Neural cell (in vitro differentiated cells): Measurements from ENCODE around the gene FAM117B. TPM values are rescaled to one million over a fixed set of nuclear protein-coding genes. Genes with fewer than 3 reads are reported as not detected.

ENCODE experiments used
- H2AFZ ChIP-seq: fragments of 200-600, 300-800 bp; sonication (generic), shearing (Covaris generic); 2 replicates; pipeline ENCODE4 v1.6.0; 2014; ENCODE audit warnings: low read depth, mild to moderate bottlenecking, antibody characterized with exemption, low read length, moderate library complexity
- H3F3A ChIP-seq: fragments of 200-600 bp; shearing (Covaris generic); 2 replicates; pipeline ENCODE4 v1.6.1; 2016; ENCODE audit warnings: mild to moderate bottlenecking, moderate library complexity, mixed read lengths, antibody characterized with exemption, low read length; ENCODE audit not compliant: insufficient read depth, poor library complexity, severe bottlenecking
- H3K27ac ChIP-seq: fragments of 200-600, 300-800 bp; sonication (generic), shearing (Covaris generic); 2 replicates; pipeline ENCODE4 v1.5.1; 2014; ENCODE audit warnings: mild to moderate bottlenecking, low read length, moderate library complexity
- H3K27me3 ChIP-seq: fragments of 300-800, 200-600 bp; sonication (generic), shearing (Covaris generic); 2 replicates; pipeline ENCODE4 v1.6.0; 2014; ENCODE audit warnings: mild to moderate bottlenecking, low read depth, low read length, moderate library complexity; ENCODE audit not compliant: insufficient read depth
- H3K36me3 ChIP-seq: fragments of 300-800, 200-600 bp; sonication (generic), shearing (Covaris generic); 2 replicates; pipeline ENCODE4 v1.5.1; 2014; ENCODE audit warnings: mild to moderate bottlenecking, antibody characterized with exemption, low read length, moderate library complexity; ENCODE audit not compliant: insufficient read depth
- H3K4me2 ChIP-seq: fragments of 300-800, 200-600 bp; sonication (generic), shearing (Covaris generic); 2 replicates; pipeline ENCODE4 v1.6.0; 2014; ENCODE audit warnings: mild to moderate bottlenecking, low read length
- H3K4me3 ChIP-seq: fragments of 300-800, 200-600 bp; sonication (generic), shearing (Covaris generic); 2 replicates; pipeline ENCODE4 v1.5.1; 2014; ENCODE audit warnings: mild to moderate bottlenecking, low read length, moderate library complexity
- H3K79me2 ChIP-seq: fragments of 200-600 bp; shearing (Covaris generic); replicated peaks from 2 replicates; pipeline ENCODE4 v1.6.0; 2014; ENCODE audit warnings: mild to moderate bottlenecking, low read length, moderate library complexity; ENCODE audit not compliant: insufficient read depth
- H3K9ac ChIP-seq: fragments of 300-800, 200-600 bp; sonication (generic), shearing (Covaris generic); 2 replicates; pipeline ENCODE4 v1.6.1; 2016; ENCODE audit warnings: mild to moderate bottlenecking, low read length, mixed read lengths
- H3K9me2 ChIP-seq: fragments of 200-600 bp; shearing (Covaris generic); 2 replicates; pipeline ENCODE4 v1.6.1; 2016; ENCODE audit warnings: mild to moderate bottlenecking, low read length, mixed read lengths; ENCODE audit not compliant: insufficient read depth
- H3K9me3 ChIP-seq: fragments of 200-600, 300-800 bp; sonication (generic), shearing (Covaris generic); 2 replicates; pipeline ENCODE4 v1.6.1; 2016; ENCODE audit warnings: mild to moderate bottlenecking, mixed run types, low read length, moderate library complexity, mixed read lengths
- H4K20me1 ChIP-seq: fragments of 200-600 bp; shearing (Covaris generic); 2 replicates; pipeline ENCODE4 v1.6.1; 2016; ENCODE audit warnings: mild to moderate bottlenecking, mixed run types; ENCODE audit not compliant: insufficient read depth
- EP300 ChIP-seq: fragments of 450-650 bp; conservative IDR thresholded peaks from 2 replicates; pipeline ENCODE4 v1.6.1; 2014; ENCODE audit warnings: antibody characterized with exemption, mild to moderate bottlenecking, moderate library complexity; ENCODE audit not compliant: poor library complexity, severe bottlenecking
- EZH2 ChIP-seq: fragments of 200-600, 300-800 bp; shearing (Covaris generic), sonication (generic); IDR thresholded peaks from 2 replicates; pipeline ENCODE4 v1.6.1; 2014; ENCODE audit warnings: antibody characterized with exemption, low read length, borderline replicate concordance, mild to moderate bottlenecking; ENCODE audit not compliant: insufficient read depth, poor library complexity, severe bottlenecking
- MXI1 ChIP-seq: fragments of 450-650 bp; conservative IDR thresholded peaks from 2 replicates; pipeline ENCODE4 v1.6.1; 2014; ENCODE audit warnings: antibody characterized with exemption, mild to moderate bottlenecking; ENCODE audit not compliant: poor library complexity, severe bottlenecking
- POLR2AphosphoS5 ChIP-seq: IDR thresholded peaks from 2 replicates; pipeline ENCODE4 v1.6.1; 2012
- RAD21 ChIP-seq: fragments of 450-650 bp; conservative IDR thresholded peaks from 2 replicates; pipeline ENCODE4 v1.6.1; 2014; ENCODE audit warnings: antibody characterized with exemption, mild to moderate bottlenecking, moderate library complexity
- REST ChIP-seq: IDR thresholded peaks from 2 replicates; pipeline ENCODE4 v1.6.1; 2012; ENCODE audit warnings: borderline replicate concordance
- SMC3 ChIP-seq: fragments of 450-650 bp; conservative IDR thresholded peaks from 2 replicates; pipeline ENCODE4 v1.6.1; 2014; ENCODE audit warnings: antibody characterized with exemption, mild to moderate bottlenecking, moderate library complexity; ENCODE audit not compliant: poor library complexity
- TAF1 ChIP-seq: IDR thresholded peaks from 2 replicates; pipeline ENCODE4 v1.6.1; 2012; ENCODE audit warnings: low read depth
- polyA plus RNA-seq: library from polyadenylated mRNA; depleted of rRNA; stranded (reverse); fragments of >200 nt; gene quantifications from 2 replicates; pipeline ENCODE4 v1.2.3, GENCODE V29; 2014
- TF ChIP-seq, protein P1 (sequence below): fragments of 450-650 bp; IDR thresholded peaks from 2 replicates; pipeline ENCODE4 v1.5.1; 2014; ENCODE audit warnings: antibody characterized with exemption, mild to moderate bottlenecking, moderate library complexity; ENCODE audit not compliant: poor library complexity, severe bottlenecking

FAM117B gene
- polyA plus RNA-seq, 1 donor from 2014 or later, result 32.9 TPM

DNA sequence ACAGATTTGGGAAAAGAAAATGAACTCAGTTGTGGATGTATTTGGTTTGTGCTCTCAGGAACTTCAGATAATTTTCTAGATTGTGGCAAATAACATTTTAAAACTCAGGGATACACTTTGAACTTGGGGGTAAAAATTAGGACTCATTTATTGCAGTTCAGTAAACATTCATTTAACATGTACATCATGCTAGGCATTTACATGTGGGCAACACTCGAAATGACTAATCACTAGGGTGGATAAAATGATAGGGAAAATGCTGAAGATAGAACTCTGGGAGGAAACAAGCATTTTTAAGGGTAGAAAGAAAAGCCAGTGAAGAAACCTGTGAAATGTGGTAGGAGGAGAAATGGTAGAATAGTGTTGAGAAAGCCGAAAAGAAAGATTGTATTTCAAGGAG is 7.8 kb downstream of the FAM117B start:
- Histone ChIP-seq H4K20me1 (peaks cover 4% of the 10 kb centered on the region), H3K9ac (no peak overlapping the region), H3K4me2 (no peak overlapping the region), H3K27ac (no peak overlapping the region), H3K27me3 (no peaks in the 10 kb centered on the region), H3K9me2 (no peaks in the 10 kb centered on the region), H3K36me3 (no peaks in the 10 kb centered on the region), H3K79me2 (peaks cover 90% of the 10 kb centered on the region), H3K9me3 (peaks cover 8% of the 10 kb centered on the region), H3K4me3 (no peak overlapping the region), H2AFZ (no peak overlapping the region), H3F3A (no peaks in the 10 kb centered on the region)
- TF ChIP-seq POLR2AphosphoS5 (no peak), REST (no peak), EZH2 (no peak), MXI1 (no peak), EP300 (no peak), RAD21 (no peak), TAF1 (no peak), SMC3 (no peak)
- TF ChIP-seq, protein P1, sequence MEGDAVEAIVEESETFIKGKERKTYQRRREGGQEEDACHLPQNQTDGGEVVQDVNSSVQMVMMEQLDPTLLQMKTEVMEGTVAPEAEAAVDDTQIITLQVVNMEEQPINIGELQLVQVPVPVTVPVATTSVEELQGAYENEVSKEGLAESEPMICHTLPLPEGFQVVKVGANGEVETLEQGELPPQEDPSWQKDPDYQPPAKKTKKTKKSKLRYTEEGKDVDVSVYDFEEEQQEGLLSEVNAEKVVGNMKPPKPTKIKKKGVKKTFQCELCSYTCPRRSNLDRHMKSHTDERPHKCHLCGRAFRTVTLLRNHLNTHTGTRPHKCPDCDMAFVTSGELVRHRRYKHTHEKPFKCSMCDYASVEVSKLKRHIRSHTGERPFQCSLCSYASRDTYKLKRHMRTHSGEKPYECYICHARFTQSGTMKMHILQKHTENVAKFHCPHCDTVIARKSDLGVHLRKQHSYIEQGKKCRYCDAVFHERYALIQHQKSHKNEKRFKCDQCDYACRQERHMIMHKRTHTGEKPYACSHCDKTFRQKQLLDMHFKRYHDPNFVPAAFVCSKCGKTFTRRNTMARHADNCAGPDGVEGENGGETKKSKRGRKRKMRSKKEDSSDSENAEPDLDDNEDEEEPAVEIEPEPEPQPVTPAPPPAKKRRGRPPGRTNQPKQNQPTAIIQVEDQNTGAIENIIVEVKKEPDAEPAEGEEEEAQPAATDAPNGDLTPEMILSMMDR, result no peak

- no peaks in the 10 kb centered on the region for H3K27me3 ChIP-seq
- H3K9me3 ChIP-seq, result peaks cover 8% of the 10 kb centered on the region
- no peak overlapping the region for H3K4me3 ChIP-seq
- peaks cover 84% of the 10 kb centered on the region for H3K79me2 ChIP-seq
- no peaks in the 10 kb centered on the region for H3K36me3 ChIP-seq
- H2AFZ ChIP-seq, result no peak overlapping the region
- no peak overlapping the region for H3K9ac ChIP-seq
- H3F3A ChIP-seq, result no peaks in the 10 kb centered on the region
- no peak overlapping the region for H3K4me2 ChIP-seq
- TF ChIP-seq REST (no peak), RAD21 (no peak), EZH2 (no peak), EP300 (no peak), TAF1 (no peak), MXI1 (no peak), SMC3 (no peak), POLR2AphosphoS5 (no peak)
- TF ChIP-seq, protein P1, result no peak
- H3K27ac ChIP-seq, result no peak overlapping the region
- no peaks in the 10 kb centered on the region for H3K9me2 ChIP-seq
- H4K20me1 ChIP-seq, result peaks cover 4% of the 10 kb centered on the region
Measured at GRCh38 chr2:202643012-202643858, 8.5 kb downstream of the FAM117B start.
